ENCODE results near the gene BCAS1.

The BCAS1 gene

GRCh38 chr20:53944796-53945195 lies 125.6 kb downstream of the BCAS1 start:
- H3K27ac ChIP-seq, result no peak overlapping the region

DNA sequence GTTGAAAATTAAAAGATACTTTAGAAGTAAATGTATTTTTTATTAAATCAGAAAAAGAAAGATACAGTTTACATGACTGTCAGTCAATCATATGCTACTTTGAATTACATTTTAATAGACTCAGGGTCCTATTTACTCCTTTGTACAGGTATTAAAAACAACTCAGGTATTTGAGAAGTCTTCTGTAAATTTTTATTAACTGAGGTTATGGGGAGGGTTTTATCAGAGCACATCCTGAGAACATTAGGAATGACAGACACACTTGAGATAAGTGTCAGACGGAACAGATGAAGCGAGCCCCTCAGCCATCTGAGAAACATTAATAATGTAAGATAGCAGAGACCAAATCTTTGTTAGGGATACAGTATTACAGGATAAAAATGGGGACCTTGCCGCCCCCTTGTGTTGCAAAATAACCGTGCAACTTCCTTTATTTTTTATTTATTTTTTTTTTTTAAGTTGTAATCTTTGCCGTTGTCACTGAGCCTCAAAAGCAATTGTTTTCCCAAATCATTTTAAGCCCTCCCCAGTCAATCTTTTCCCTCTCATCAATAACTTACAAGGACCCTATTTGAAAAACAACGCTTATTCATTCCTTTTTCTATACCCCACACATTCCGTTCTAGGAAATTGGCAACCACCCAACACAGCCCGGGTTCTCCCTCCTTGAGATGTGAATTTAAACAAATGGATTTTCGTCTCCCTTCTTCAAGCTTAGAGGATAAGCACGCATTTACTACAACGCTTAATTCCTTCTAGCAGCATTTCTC lies 126.7 kb downstream of the BCAS1 start:
- no peak for TF ChIP-seq ZFX (IDR thresholded peaks at IDR 0.05)
- TF ChIP-seq CTCF (conservative IDR thresholded peaks at IDR 0.05), result peak; percentile 82
- no peak overlapping the region for H3K27ac ChIP-seq

More at GRCh38 chr20:53944796-53945195, 125.6 kb downstream of the BCAS1 start:
- TF ChIP-seq ZFX (IDR thresholded peaks at IDR 0.05), result no peak
- TF ChIP-seq CTCF (conservative IDR thresholded peaks at IDR 0.05), result no peak

GRCh38 chr20:53942973-53943372 lies 127.4 kb downstream of the BCAS1 start:
- no peak overlapping the region for H3K27ac ChIP-seq
- TF ChIP-seq CTCF (conservative IDR thresholded peaks at IDR 0.05) (no peak), ZFX (IDR thresholded peaks at IDR 0.05) (no peak)

GRCh38 chr20:53942472-53942816 lies 128.0 kb downstream of the BCAS1 start:
- H3K27ac ChIP-seq, result 0 out of 2 replicates have a peak overlapping the region, but pooled peaks have one; percentile 2
- TF ChIP-seq ZFX (IDR thresholded peaks at IDR 0.05) (no peak), CTCF (conservative IDR thresholded peaks at IDR 0.05) (no peak)

DNA sequence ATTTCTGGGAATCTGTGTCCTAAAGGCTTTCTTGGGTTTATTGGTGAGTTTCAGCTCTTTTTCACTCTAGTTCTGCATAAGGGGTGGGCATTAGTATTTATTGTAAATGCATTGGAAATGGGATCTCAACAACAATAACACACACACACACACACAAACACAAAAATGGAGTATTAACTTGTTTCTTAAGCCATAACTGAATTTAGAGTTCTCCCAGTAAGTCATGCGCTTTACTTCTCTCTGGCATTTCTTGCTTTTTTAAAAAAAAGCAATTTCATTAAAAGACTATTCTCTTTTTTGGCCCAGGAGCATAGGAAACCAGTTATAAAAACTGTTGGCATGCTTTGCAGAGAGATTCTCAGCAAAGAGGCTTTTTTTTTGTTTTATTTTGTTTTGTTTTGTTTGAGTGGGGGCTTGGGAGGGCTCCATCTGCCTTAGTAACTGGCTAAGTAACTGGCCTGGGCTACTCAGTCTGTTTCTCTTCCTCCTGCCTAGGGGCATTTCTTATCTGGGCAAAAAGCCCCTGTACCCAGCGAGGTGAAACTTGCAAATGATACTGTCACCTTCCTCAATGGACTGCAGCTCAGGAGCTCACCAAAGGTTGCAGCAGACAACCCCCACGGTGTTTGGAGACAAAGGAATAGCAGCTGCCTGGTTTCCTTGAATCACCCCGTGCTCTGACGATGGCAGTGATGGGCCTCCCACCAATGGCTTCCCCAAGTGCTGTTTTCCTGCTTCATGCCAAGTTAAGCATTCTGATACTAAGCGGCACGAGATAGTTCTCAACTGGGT lies 128.5 kb downstream of the BCAS1 start:
- H3K27ac ChIP-seq, result 0 out of 2 replicates have a peak overlapping the region, but pooled peaks have one; percentile 2
- no peak for TF ChIP-seq CTCF (conservative IDR thresholded peaks at IDR 0.05)
- TF ChIP-seq ZFX (IDR thresholded peaks at IDR 0.05), result no peak

DNA sequence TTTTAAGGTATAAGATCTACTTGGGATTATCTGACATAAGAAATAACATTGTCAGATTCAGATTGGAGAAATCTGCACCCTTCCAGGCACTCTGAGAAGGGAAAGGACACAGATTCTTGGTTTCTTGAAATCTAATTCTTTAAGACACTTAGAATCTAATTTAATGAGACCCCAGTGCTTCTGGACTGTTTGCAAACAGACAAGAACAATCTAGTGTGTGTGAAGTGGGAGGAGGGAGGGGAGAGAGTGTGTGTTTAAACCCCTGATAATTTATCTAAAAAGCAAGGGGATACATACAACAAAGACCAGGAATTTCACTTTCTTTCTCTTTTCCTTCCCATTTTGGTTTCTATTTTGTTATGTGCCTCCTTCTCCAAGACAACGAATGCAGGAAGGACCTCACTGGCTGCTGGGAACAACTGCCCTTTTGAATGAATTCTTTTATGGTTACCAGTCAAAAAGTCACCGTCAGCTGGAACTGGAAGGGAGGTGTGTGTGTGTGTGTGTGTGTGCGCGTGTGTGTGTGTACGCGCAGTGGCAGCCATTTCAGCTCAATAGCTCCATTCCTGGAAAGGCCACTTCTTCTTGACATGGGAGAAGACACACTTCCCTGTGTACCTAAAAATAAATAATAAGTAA lies 129.4 kb downstream of the BCAS1 start:
- no peak overlapping the region for H3K27ac ChIP-seq
- TF ChIP-seq ZFX (IDR thresholded peaks at IDR 0.05) (no peak), CTCF (conservative IDR thresholded peaks at IDR 0.05) (no peak)

- H3K27ac ChIP-seq, result peak overlapping the region; percentile 68; the same call in 1 of the 2 replicates
- TF ChIP-seq CTCF (conservative IDR thresholded peaks at IDR 0.05) (no peak), ZFX (IDR thresholded peaks at IDR 0.05) (no peak)
Observed at GRCh38 chr20:53940360-53940702, 130.1 kb downstream of the BCAS1 start.

Data from C4-2B (cell line).